ENCODE data around the gene ASPHD1. TPM values are rescaled to one million over a fixed set of nuclear protein-coding genes. Genes with fewer than 3 reads are reported as not detected.

The ASPHD1 gene
- total and polyA plus RNA-seq, 2 of the 4 experiments (the other 2 are of a cell fraction): 4.1 to 14.5 TPM

- no peaks in the 10 kb centered on the region; the same call in 1 of the 2 replicates for H3K36me3 ChIP-seq (ENCODE audit: control insufficient read depth, insufficient read depth, low read length)
- no peak overlapping the region for H3K4me2 ChIP-seq (ENCODE audit: low read depth, low read length)
- no peak overlapping the region for H2BK120ac ChIP-seq (ENCODE audit: low read depth, low read length)
- H2BK20ac ChIP-seq (ENCODE audit: low read depth, low read length): no peak overlapping the region
- no peak overlapping the region for H2BK5ac ChIP-seq (ENCODE audit: low read depth, low read length, poor library complexity, severe bottlenecking)
- TF ChIP-seq BHLHE40 (IDR thresholded peaks at IDR 0.05; ENCODE audit: low read depth, low read length) (no peak), SMC3 (IDR thresholded peaks at IDR 0.05; ENCODE audit: low read depth, low read length) (no peak), FOS (IDR thresholded peaks at IDR 0.05; ENCODE audit: low read depth, low read length) (no peak), RFX5 (IDR thresholded peaks at IDR 0.05; ENCODE audit: low read depth, low read length) (no peak), CHD1 (IDR thresholded peaks at IDR 0.05; ENCODE audit: low read depth, low read length) (no peak), POLR2A (IDR thresholded peaks at IDR 0.05; ENCODE audit: low read depth, low read length) (no peak), CEBPB (IDR thresholded peaks at IDR 0.05; ENCODE audit: low read depth, low read length) (no peak), MAZ (IDR thresholded peaks at IDR 0.05; ENCODE audit: borderline replicate concordance, low read depth, low read length) (no peak), NFE2L2 (IDR thresholded peaks at IDR 0.05; ENCODE audit: low read depth, low read length) (no peak), RCOR1 (IDR thresholded peaks at IDR 0.05; ENCODE audit: insufficient replicate concordance, low read length) (no peak), ELK1 (IDR thresholded peaks at IDR 0.05; ENCODE audit: borderline replicate concordance, low read depth, low read length) (no peak), RAD21 (IDR thresholded peaks at IDR 0.05; ENCODE audit: low read length) (no peak)
- no peak for ATAC-seq (ENCODE audit: low read depth)
- WGBS, 2 experiments (ENCODE audit: extremely low coverage in 2 of 2, insufficient read length in 1 of 2): no CpG with 5 or more reads among the region's 14 CpGs
- ChIA-PET POLR2A (ENCODE audit: unreplicated experiment) (no interaction called here), CTCF (no interaction called here)
- in situ Hi-C loops (cut with MboI; ENCODE audit: low sequenced_read_pairs) (no loop called here), intact Hi-C loops (cut with micrococcal nuclease) (no loop called here), dilution Hi-C loops (cut with HindIII; ENCODE audit: low sequenced_read_pairs, unreplicated experiment) (no loop called here)
- no peak overlapping the region for H3K23ac ChIP-seq (ENCODE audit: low read depth, low read length)
- no peaks in the 10 kb centered on the region for H3K9me1 ChIP-seq (ENCODE audit: insufficient read depth, low read length)
- H2BK15ac ChIP-seq (ENCODE audit: low read depth, low read length): no peak overlapping the region
- no peak overlapping the region for H3K4ac ChIP-seq (ENCODE audit: low read depth, low read length)
- H3K9ac ChIP-seq (ENCODE audit: low read depth, low read length): no peak overlapping the region
- no peak overlapping the region for H2AFZ ChIP-seq (replicated peaks; ENCODE audit: low read length, poor library complexity)
- no peak overlapping the region for H4K8ac ChIP-seq (ENCODE audit: low read depth in 2 of 2, low read length in 2 of 2)
- H3K4me1 ChIP-seq (ENCODE audit: control insufficient read depth, insufficient read depth, low read length): no peaks in the 10 kb centered on the region
- H4K91ac ChIP-seq (ENCODE audit: insufficient read depth, low read depth, low read length): no peak overlapping the region
- DNase-seq: no peak
- H2AK5ac ChIP-seq (ENCODE audit: low read depth, low read length): no peak overlapping the region
- no peak overlapping the region for H3K56ac ChIP-seq (ENCODE audit: extremely low read depth, insufficient read depth, low read length)
- H3K4me3 ChIP-seq (ENCODE audit: insufficient read depth, low read depth, low read length): no peak overlapping the region
- no peaks in the 10 kb centered on the region for H3K79me1 ChIP-seq (ENCODE audit: low read depth in 1 of 2, low read length in 2 of 2)
- no TSS peak for BruUV-seq (replicated peaks)
- H3K27me3 ChIP-seq (ENCODE audit: control insufficient read depth, insufficient read depth, low read length): peaks cover 18% of the 10 kb centered on the region
- H3K27ac ChIP-seq (ENCODE audit: insufficient read depth, low read length): no peak overlapping the region
- H4K20me1 ChIP-seq (ENCODE audit: insufficient read depth, low read length): peaks cover 3% of the 10 kb centered on the region; the same call in 1 of the 2 replicates
- H4K5ac ChIP-seq (ENCODE audit: low read depth, low read length): no peak overlapping the region
- no peaks in the 10 kb centered on the region for H3K9me3 ChIP-seq (ENCODE audit: control insufficient read depth, insufficient read depth, low read length)
- no peak overlapping the region for H3K18ac ChIP-seq (ENCODE audit: low read depth, low read length)
- no peak overlapping the region for H3K14ac ChIP-seq (replicated peaks; ENCODE audit: low read depth, low read length)
- peak overlapping the region; percentile 37 for H2AK9ac ChIP-seq (replicated peaks; ENCODE audit: low read depth, low read length, poor library complexity)
Observed at GRCh38 chr16:29878172-29878571, 22.1 kb upstream of the ASPHD1 start.

Measured in IMR-90 (cell line).